Lower leg skin (tissue), 3 donors: Measurements from ENCODE around the gene GNG7.

ENCODE experiments used
- POLR2A ChIP-seq, 2 donors: fragments of 450-650 bp; IDR thresholded peaks; one replicate each; pipeline ENCODE4 v1.6.1; 2016 to 2017; ENCODE audit warnings: antibody characterized with exemption in 2 of 2, mild to moderate bottlenecking in 1 of 2, moderate library complexity in 1 of 2
- TF ChIP-seq, protein P1 (sequence below), 3 donors: fragments of 450-650 bp; IDR thresholded peaks; one replicate each; pipeline ENCODE4 v1.5.1; 2016; ENCODE audit warnings: antibody characterized with exemption in 3 of 3, mild to moderate bottlenecking in 3 of 3, moderate library complexity in 2 of 3

DNA sequence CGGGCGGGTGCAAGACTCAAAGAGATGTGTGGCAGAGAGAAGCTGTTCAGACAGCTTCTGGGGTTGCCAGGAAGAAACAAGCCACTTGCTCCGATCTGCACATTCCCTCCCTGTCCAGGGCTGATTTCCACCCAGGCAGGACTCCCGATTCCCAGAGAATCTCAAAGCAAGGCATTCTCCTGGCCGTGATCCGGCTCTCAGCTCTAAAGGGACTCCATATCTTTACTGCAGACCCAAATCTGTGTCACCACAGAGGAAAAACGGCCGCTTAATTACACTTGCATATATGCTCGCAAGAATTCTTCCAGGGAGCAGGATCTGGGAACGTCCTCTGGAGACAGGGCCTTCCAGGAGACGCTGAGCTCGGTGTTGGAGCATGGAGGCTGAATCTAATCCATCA, 25.7 kb downstream of the GNG7 start:
- TF ChIP-seq, protein P1, sequence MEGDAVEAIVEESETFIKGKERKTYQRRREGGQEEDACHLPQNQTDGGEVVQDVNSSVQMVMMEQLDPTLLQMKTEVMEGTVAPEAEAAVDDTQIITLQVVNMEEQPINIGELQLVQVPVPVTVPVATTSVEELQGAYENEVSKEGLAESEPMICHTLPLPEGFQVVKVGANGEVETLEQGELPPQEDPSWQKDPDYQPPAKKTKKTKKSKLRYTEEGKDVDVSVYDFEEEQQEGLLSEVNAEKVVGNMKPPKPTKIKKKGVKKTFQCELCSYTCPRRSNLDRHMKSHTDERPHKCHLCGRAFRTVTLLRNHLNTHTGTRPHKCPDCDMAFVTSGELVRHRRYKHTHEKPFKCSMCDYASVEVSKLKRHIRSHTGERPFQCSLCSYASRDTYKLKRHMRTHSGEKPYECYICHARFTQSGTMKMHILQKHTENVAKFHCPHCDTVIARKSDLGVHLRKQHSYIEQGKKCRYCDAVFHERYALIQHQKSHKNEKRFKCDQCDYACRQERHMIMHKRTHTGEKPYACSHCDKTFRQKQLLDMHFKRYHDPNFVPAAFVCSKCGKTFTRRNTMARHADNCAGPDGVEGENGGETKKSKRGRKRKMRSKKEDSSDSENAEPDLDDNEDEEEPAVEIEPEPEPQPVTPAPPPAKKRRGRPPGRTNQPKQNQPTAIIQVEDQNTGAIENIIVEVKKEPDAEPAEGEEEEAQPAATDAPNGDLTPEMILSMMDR (IDR thresholded peaks at IDR 0.05), result no peak
- no peak for TF ChIP-seq POLR2A (IDR thresholded peaks at IDR 0.05)
